Activated T-cell treated with anti-CD3 and anti-CD28 coated beads, Interleukin-2, amount 50 U/mL, for 72 hours (primary cell): Measurements from ENCODE around the gene DSCAML1. TPM values are rescaled to one million over a fixed set of nuclear protein-coding genes. Genes with fewer than 3 reads are reported as not detected.

Experiments used
- ATAC-seq, 2 donors: fragments of 150-1000 bp; cut with Tn5 transposase; replicated peaks in 1 of 2; 2 replicates each; pipeline ENCODE4 v1.10.0; 2021; ENCODE audit warnings: moderate library complexity in 2 of 2, mild to moderate bottlenecking in 1 of 2
- DNase-seq, 2 donors: peaks; one replicate each; pipeline ENCODE4 v3.0.0; 2021 to 2022; ENCODE audit warnings: mixed read lengths in 1 of 2
- H3K27ac Mint-ChIP-seq: one replicate; pipeline ENCODE4 v1.8.0; 2022; ENCODE audit warnings: mild to moderate bottlenecking, moderate library complexity, mixed read lengths
- H3K27me3 Mint-ChIP-seq: one replicate; pipeline ENCODE4 v1.8.0; 2022; ENCODE audit warnings: low read depth, mixed read lengths
- H3K36me3 Mint-ChIP-seq, 2 donors: one replicate each; pipeline ENCODE4 v1.8.0; 2022; ENCODE audit warnings: mixed read lengths in 2 of 2, mild to moderate bottlenecking in 1 of 2; ENCODE audit not compliant: insufficient read depth in 2 of 2
- H3K4me1 Mint-ChIP-seq: one replicate; pipeline ENCODE4 v1.8.0; 2022; ENCODE audit warnings: low read depth, mixed read lengths
- H3K4me3 Mint-ChIP-seq, 2 donors: one replicate each; pipeline ENCODE4 v1.8.0; 2022; ENCODE audit warnings: mild to moderate bottlenecking in 2 of 2, mixed read lengths in 2 of 2, moderate library complexity in 2 of 2
- H3K9me3 Mint-ChIP-seq, 2 donors: one replicate each; pipeline ENCODE4 v1.8.0; 2022; ENCODE audit warnings: mixed read lengths in 2 of 2
- total RNA-seq, 2 donors: library from RNA; stranded (reverse); gene quantifications; one replicate each; pipeline ENCODE4 v1.2.3, GENCODE V29; 2022

Gene DSCAML1
- total RNA-seq, 2 donors from 2014 or later: 1.5 to 2.5 TPM

DNA sequence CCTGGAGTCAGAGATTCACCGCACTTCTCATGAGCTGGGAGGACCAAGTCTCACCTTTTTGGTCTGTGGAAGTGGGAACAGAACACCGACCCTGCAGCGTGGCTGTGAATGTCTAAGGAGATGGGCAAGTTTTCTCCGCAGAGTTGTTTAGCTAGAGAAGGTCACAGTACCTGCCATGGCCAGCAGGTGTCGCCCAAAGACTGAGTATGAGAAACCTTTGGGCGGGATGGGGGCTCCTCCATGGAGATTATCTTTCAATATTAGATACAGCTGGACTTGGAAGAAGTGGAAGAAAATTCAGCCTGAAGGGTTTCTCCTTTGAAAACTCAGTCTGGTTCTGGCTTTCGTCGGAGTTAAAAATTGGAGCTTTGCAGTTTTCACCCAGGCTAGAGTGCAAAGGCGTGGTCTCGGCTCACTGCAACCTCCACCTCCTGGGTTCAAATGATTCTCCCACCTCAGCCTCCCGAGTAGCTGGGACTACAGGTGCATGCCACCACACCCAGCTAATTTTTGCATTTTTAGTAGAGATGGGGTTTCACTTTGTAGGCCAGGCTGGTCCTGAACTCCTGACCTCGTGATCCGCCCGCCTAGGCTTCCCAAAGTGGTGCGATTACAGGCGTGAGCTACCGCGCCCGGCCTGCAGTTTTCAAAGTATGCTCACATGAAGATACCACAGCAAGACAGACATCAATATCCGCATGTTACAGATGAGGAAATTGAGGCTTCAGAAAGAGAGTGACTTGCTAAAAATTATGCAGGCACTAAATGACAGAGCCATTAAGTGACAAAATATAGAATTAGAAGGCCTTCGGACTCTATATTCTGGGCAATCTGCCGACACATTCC, 10.7 kb upstream of the DSCAML1 start:
- DNase-seq (peak; percentile 73 to 81), ATAC-seq (peak; percentile 60 to 61)
- Mint-ChIP-seq H3K4me1 (peaks cover 13% of the 10 kb centered on the region), H3K27ac (no peak overlapping the region), H3K36me3 (no peaks in the 10 kb centered on the region), H3K9me3 (no peaks in the 10 kb centered on the region), H3K27me3 (no peaks in the 10 kb centered on the region), H3K4me3 (no peak overlapping the region)

DNA sequence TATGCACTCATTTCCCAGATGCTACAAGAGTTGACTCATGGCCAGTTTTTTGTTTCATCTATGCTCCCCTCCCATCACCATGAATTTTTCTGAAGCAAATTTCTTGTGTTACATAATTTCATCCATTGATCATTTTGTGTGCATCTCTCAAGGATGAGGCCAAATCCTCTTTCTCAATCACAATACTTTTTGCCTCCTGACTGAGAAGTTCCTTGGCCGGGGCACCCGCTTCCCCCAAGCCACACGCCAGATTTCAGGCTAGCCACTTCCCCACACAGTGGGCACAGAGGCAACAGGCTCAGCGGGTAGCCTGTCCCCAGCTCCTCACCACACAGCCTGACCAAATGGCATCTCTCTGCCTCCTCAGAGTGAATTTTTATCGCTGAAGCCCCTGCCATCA, 9.8 kb upstream of the DSCAML1 start:
- no peaks in the 10 kb centered on the region for H3K27me3 Mint-ChIP-seq

DNA sequence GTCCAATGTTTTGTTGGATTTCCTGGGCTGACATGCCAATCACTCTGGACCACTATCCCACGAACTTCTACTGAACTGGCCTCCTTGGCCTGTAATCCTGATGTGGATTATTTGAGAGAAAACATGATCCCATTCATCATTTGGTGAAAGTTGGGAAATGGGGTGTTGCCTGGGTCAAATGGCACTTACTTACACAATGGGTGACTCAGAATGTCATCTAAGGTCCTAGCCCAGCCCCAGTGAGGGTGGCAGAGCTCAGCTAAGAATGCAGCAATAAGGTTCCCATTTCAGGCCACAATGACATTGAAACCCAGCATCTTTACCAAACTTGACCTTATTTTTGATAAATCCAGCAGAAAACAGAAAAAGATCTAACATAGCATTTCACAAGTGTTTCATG, 8.0 kb upstream of the DSCAML1 start:
- H3K36me3 Mint-ChIP-seq: no peaks in the 10 kb centered on the region
- H3K4me3 Mint-ChIP-seq: no peak overlapping the region
- H3K27me3 Mint-ChIP-seq: no peaks in the 10 kb centered on the region
- DNase-seq: no peak
- no peak for ATAC-seq
- H3K9me3 Mint-ChIP-seq: no peaks in the 10 kb centered on the region
- H3K27ac Mint-ChIP-seq: no peak overlapping the region
- peaks cover 13% of the 10 kb centered on the region for H3K4me1 Mint-ChIP-seq

More for the DNA sequence above, 9.8 kb upstream of the DSCAML1 start:
- H3K4me3 Mint-ChIP-seq: no peak overlapping the region
- H3K36me3 Mint-ChIP-seq: no peaks in the 10 kb centered on the region
- H3K4me1 Mint-ChIP-seq: peaks cover 13% of the 10 kb centered on the region
- DNase-seq: no peak
- no peak overlapping the region for H3K27ac Mint-ChIP-seq
- no peaks in the 10 kb centered on the region for H3K9me3 Mint-ChIP-seq
- ATAC-seq: no peak

DNA sequence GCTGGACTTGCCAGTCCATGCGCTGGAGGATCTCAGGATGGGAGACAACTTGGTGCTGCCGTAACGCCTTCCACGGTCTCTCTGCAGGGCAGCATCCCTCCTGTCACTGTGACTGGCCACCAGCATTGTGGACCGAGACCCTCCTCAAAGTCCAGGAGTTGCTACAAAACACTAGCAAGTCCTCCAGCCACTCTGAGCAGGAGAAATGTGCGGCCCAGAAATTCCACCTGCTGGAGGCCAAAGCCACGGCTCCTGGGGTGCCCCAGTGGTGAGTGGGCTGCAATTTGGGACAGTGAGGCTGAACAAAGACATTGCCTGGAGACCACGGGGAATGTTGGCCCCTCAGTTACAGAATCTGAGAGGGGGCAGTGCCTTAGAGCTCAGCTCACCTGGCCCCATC, 6.9 kb upstream of the DSCAML1 start:
- Mint-ChIP-seq H3K4me3 (no peak overlapping the region), H3K27me3 (peaks cover 11% of the 10 kb centered on the region), H3K36me3 (no peaks in the 10 kb centered on the region), H3K27ac (no peak overlapping the region), H3K4me1 (peaks cover 2% of the 10 kb centered on the region), H3K9me3 (no peaks in the 10 kb centered on the region)
- ATAC-seq (no peak), DNase-seq (no peak)

DNA sequence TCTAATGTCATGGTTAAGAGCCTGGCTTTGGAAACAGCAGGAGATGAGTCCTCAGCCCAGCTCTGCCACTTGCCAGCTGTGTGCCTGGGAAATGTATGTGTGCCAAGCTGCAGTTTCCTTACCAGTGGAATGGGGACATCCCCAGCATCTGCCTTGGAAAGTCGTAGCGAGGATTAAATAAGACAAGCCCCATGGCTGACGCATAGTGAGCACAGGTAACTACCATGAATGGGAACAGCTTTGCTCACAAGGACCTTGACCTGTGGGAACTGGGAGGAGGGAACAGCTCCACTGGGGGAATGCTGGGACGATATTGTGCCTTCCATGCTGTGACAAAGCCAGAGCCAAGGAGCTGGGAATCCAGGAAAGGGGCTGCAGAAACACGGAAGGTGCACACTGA, 2.6 kb upstream of the DSCAML1 start:
- Mint-ChIP-seq H3K36me3 (peaks cover 0 to 3% of the 10 kb centered on the region in 2 donors), H3K9me3 (no peaks in the 10 kb centered on the region), H3K4me1 (peaks cover 15% of the 10 kb centered on the region), H3K27ac (no peak overlapping the region), H3K27me3 (peaks cover 45% of the 10 kb centered on the region), H3K4me3 (no peak overlapping the region)
- ATAC-seq (no peak), DNase-seq (no peak)

DNA sequence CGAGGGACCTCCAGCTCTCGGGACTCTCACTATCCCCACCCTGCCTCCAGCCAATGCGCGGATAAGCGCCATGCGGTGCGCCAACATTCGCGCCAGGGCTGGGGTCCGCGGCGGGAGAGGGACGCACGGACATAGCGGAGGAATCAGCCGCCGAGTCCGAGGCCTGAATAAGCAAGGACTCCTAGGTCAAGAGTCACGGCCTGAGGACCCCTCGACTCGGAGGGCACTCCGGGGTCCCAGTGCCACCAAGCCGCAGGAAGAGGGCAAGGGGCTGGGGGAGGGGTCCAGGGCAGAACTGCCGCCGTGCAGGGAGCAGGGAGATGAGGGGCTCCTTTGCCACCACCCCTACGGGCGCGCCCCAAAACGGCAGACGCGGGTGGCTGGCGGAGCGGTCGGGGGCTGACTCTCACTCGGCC, 552 bp downstream of the DSCAML1 start:
- H3K4me1 Mint-ChIP-seq: peaks cover 15% of the 10 kb centered on the region
- ATAC-seq (peak; percentile 10 to 28), DNase-seq (no peak)
- H3K9me3 Mint-ChIP-seq: no peaks in the 10 kb centered on the region
- H3K36me3 Mint-ChIP-seq: peaks cover 0 to 3% of the 10 kb centered on the region in 2 donors
- H3K4me3 Mint-ChIP-seq: peak overlapping the region; percentile 63 to 73
- peaks cover 71% of the 10 kb centered on the region for H3K27me3 Mint-ChIP-seq
- no peak overlapping the region for H3K27ac Mint-ChIP-seq

DNA sequence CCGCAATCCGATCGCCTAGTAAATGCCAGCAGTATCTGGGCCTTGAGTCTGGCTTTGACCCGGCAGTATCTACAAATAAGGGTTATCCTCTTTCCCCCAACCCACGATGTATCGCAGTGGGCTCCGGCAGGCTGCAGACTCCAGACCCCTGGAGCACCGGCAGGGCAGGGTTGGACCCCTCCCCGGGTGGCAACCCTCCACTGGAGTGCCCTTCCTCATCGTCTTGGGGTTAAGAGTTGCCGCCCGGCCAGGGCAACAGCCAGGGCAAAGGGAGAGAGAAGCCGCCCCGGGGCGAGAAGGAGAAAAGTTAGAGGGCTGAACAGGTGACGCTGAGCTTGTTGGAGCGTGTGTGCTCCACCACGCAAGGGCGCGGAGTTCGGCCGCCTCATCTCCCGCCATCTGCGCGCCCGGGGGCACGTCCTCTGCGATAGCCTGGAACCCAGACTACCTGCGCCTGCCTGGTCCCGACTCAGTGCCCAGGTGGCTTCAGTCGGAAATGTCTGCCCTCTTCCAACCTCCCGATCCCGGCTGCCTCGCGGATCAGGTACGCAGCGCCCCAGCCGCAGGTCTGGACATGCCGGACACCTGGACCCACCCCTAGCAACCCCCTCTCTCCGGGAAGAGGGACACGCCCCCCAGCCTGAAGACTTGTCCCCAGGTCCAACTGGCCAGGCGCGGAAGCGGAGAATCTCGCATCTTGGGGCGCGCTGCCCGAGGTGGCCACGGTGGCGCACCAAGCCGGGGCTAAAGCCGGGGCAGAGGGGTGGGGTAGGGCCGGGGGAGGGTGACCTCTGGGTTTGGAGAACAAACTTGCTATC, 1.2 kb downstream of the DSCAML1 start:
- Mint-ChIP-seq H3K27ac (no peak overlapping the region), H3K4me1 (peaks cover 15% of the 10 kb centered on the region), H3K9me3 (no peaks in the 10 kb centered on the region), H3K4me3 (peak overlapping the region; percentile 63 to 73), H3K27me3 (peaks cover 76% of the 10 kb centered on the region), H3K36me3 (peaks cover 0 to 3% of the 10 kb centered on the region in 2 donors)
- ATAC-seq (no peak), DNase-seq (no peak)

DNA sequence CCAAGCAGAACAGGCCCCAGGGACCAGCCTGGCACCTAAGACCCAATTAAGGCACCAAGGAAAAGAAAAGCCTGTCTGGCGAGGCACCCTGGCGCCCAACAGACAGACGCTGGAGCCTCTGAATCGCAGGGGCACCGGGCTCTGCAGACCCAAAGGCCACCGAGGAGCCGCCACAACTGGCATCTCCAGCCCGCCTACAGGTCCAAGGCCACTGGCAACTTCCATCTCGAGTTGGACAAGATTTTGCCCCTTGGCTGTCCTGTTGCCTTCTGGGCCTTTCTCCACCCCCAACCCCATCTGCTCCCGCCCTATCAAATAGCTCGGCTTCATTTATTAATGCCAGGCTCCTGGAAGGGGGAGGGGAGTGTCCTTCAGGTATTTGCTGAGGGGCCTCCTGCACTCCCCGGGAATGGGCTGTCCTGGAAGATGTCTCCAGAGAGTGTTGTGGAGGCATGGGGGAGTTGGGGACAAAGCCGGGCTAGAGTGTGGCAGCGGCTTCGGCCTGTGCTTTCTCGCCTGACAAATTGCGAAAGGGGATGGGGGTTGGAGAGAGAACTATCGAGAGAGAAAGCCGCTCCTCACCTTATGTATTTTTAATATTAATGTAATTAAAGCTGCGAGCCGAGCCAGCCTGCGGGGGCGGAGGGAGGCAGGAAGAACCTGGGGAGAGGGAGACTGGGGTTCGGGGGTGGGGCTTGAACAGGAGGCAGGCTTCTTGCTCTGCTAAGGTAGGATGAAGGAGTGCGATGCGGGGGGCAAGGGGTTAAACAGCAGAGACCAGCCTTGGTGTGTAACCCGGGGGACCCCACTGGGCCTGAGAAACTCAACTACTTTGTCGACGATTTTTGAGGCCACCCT, 2.0 kb downstream of the DSCAML1 start:
- Mint-ChIP-seq H3K36me3 (peaks cover 0 to 3% of the 10 kb centered on the region in 2 donors), H3K4me1 (peaks cover 15% of the 10 kb centered on the region), H3K27ac (no peak overlapping the region), H3K27me3 (peaks cover 80% of the 10 kb centered on the region), H3K9me3 (no peaks in the 10 kb centered on the region), H3K4me3 (peak overlapping the region; percentile 63 to 73)
- DNase-seq (no peak), ATAC-seq (no peak)

DNA sequence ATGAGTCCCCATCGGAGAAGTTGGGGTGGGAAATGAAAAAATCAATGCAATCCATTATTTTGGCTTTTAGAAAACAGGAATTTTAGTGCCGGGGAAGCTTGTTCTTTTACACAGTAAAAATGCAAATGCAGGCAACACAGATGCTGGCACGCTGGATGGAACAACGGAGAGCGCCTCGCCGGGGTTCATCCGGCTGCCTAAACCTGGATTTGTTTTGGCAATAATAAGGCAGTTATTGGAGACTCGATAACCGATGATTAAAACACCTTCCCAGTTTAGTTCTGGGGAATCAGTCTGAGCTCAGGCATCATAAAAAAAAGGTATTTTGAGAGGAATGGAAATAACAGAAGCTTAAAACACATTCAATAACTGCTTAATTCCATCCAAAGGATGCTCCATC, 2.9 kb downstream of the DSCAML1 start:
- no peaks in the 10 kb centered on the region for H3K9me3 Mint-ChIP-seq
- DNase-seq: no peak
- H3K4me3 Mint-ChIP-seq: no peak overlapping the region
- H3K27ac Mint-ChIP-seq: no peak overlapping the region
- H3K4me1 Mint-ChIP-seq: peaks cover 15% of the 10 kb centered on the region
- no peak for ATAC-seq
- peaks cover 0 to 3% of the 10 kb centered on the region in 2 donors for H3K36me3 Mint-ChIP-seq
- peaks cover 74% of the 10 kb centered on the region for H3K27me3 Mint-ChIP-seq

DNA sequence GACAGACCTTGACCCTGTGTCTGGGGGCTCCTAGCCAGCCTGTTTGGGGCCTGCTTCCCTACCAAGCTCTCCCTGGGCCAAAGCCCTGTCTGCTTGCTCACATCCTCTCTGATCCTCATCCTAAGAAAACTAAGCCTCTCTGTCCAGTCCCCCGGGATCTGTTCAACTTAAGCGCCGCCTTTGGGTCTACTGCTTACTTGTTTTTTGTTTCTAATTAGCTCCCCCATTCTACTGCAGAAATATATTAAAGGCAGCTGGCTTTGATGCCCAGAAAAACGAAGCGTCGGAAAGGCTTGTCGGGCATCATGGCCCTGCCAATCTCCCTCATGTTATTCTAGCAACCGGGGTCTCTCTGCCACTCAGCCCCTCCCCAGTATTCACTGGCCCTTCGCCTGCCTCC, 3.4 kb downstream of the DSCAML1 start:
- H3K4me1 Mint-ChIP-seq: peaks cover 15% of the 10 kb centered on the region
- peaks cover 72% of the 10 kb centered on the region for H3K27me3 Mint-ChIP-seq
- H3K36me3 Mint-ChIP-seq: peaks cover 0 to 3% of the 10 kb centered on the region in 2 donors
- no peak for ATAC-seq
- no peak overlapping the region for H3K27ac Mint-ChIP-seq
- DNase-seq: no peak
- no peak overlapping the region for H3K4me3 Mint-ChIP-seq
- H3K9me3 Mint-ChIP-seq: no peaks in the 10 kb centered on the region

DNA sequence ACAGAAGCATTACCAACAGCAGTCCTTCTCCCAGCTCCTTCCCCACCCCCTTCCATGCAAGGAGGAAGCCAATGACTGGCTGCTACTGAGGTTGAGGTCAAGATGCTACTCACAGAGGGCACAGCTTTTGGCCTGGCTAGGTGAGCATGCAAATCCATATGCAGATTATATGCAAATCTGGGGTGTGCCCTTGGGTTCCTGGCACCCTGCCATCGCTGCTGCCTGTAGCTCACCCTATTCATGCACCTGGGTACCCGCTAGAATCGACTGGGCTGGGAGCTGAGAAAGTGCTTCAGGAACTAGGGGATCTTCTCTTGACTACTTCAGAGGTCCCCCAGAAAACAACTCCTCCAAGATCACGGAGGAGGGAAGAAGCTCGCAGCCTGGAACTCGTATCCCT, 4.0 kb downstream of the DSCAML1 start:
- no peak overlapping the region for H3K27ac Mint-ChIP-seq
- peaks cover 15% of the 10 kb centered on the region for H3K4me1 Mint-ChIP-seq
- no peak for DNase-seq
- H3K36me3 Mint-ChIP-seq: peaks cover 0 to 3% of the 10 kb centered on the region in 2 donors
- ATAC-seq: no peak
- H3K9me3 Mint-ChIP-seq: no peaks in the 10 kb centered on the region
- H3K4me3 Mint-ChIP-seq: no peak overlapping the region
- H3K27me3 Mint-ChIP-seq: peaks cover 69% of the 10 kb centered on the region

DNA sequence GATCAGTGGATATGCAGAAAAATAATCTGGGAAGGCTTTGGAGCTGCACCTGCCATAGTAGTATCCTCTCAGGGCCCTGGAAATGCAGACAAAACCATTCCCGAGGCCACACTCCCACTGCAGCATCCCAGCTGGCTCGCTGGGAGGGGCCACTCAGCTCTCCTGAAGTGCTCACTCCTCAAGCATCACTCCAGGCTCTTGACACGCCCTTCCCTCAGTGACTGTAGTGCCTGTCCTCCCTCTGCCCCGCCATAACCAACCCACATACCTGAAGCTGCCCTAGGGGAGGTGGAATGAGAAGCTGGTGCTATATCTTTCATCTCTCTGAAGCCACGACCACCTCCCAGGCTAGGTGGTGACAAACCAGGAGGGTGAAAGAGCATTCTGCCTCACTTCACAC, 4.8 kb downstream of the DSCAML1 start:
- H3K27ac Mint-ChIP-seq: no peak overlapping the region
- ATAC-seq (no peak), DNase-seq (no peak)
- H3K4me1 Mint-ChIP-seq: peaks cover 10% of the 10 kb centered on the region
- no peak overlapping the region for H3K4me3 Mint-ChIP-seq
- peaks cover 67% of the 10 kb centered on the region for H3K27me3 Mint-ChIP-seq
- no peaks in the 10 kb centered on the region for H3K36me3 Mint-ChIP-seq
- no peaks in the 10 kb centered on the region for H3K9me3 Mint-ChIP-seq

DNA sequence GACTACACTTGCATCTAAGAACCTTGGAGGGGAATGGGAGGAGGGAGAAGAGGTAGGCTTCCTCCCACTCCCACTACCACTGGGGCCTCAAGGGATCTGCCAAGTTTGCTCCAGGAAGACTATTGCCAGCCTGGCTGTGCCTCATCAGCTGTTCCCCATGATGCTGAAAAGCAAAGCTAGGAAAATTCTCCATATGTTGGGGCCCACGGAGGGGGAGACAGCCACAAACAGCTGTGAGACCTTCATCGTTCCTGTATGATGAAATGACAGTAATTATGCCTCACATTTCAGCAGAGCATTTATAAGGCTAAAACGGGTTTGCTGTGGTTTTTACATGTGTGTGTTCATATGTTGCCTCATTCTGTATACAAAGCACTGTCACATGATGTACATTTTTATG, 6.7 kb downstream of the DSCAML1 start:
- Mint-ChIP-seq H3K4me3 (no peak overlapping the region), H3K4me1 (no peaks in the 10 kb centered on the region), H3K36me3 (no peaks in the 10 kb centered on the region), H3K27me3 (peaks cover 67% of the 10 kb centered on the region), H3K27ac (no peak overlapping the region), H3K9me3 (no peaks in the 10 kb centered on the region)
- DNase-seq (no peak), ATAC-seq (no peak)
